22Rv1 (cell line): Measurements from ENCODE around the gene STYX.

ENCODE experiments used
- CTCF ChIP-seq: fragments of 450-650 bp; IDR thresholded peaks from 2 replicates; pipeline ENCODE4 v1.5.1; 2017; ENCODE audit warnings: mild to moderate bottlenecking
- ZFX ChIP-seq: fragments of 450-650 bp; IDR thresholded peaks from 2 replicates; pipeline ENCODE4 v1.6.1; 2017; ENCODE audit warnings: antibody characterized with exemption, borderline replicate concordance

GRCh38 chr14:52798826-52799225, 68.9 kb downstream of the STYX start:
- TF ChIP-seq CTCF (no peak), ZFX (no peak)
